ENCODE data around the gene MBD4.

DNA sequence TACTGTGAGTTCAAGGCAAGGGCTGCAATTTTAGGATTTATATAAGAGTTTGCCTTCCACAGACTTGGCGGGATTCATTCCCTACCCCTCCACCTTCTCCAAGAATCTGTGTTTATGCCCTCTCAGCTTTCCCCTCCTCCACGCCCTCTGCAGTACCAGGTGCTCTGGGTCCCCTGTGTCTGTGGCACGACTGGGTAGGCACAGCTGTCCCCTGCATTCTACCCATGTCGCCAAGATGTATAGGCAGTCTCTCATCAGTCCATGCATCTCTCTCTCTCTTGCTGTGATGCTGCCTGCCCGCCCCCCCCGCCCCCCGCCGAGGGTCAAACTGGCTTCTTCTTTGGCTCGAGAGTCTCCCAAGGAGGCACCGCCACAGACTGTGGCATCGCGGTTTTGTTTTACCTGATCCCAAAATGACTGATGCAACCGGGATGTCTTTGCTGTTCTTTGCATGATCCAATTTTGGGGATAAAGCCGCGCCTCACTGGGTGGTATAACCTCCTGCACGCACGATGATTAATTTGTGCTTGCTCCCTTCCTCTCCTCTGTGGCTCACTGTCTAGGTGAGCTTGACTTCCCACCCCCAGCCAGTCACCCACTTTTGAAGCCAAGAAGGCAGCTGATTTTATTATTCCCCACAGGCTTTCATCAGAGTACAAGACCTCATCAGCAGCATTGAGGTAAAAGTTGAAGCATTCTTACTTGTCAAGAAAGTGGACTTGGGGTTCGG lies 55.0 kb downstream of the MBD4 start:
- TF ChIP-seq POLR2AphosphoS5 (IDR thresholded peaks at IDR 0.05) (no peak), POLR2A (IDR thresholded peaks at IDR 0.05) (no peak)
